ENCODE measurements around the gene ANKRD40CL.
A peak's percentile ranks its signal among the peaks of the same experiment; 100 is the strongest.

Gene ANKRD40CL

GRCh38 chr17:50758989-50759544, 8.3 kb downstream of the ANKRD40CL start:
- TF ChIP-seq GATA2 (IDR thresholded peaks at IDR 0.05; ENCODE audit: low read depth, low read length) (no peak), GATA3 (IDR thresholded peaks at IDR 0.05; ENCODE audit: low read depth, low read length) (no peak)

DNA sequence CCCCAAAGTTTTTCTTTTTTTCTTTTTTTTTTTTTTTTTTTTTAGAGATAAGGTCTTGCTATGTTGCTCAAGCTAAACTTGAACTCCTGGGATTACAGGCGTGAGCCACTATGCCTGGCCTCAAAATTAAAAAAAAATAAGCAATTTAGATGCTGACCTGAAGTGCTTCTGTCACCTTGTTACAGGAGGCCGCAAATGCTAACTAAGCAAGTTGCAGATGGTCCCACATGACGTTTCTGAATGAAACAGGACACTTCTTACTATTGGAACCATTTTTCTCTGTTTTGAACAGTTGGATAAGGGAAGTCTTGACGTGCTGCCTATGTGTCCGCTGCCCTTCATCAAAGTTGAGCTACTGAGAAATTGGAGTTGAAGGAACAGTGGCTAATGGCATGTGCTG, 8.8 kb downstream of the ANKRD40CL start:
- no peak for TF ChIP-seq GATA2 (IDR thresholded peaks at IDR 0.05; ENCODE audit: low read depth, low read length)
- no peak for TF ChIP-seq GATA3 (IDR thresholded peaks at IDR 0.05; ENCODE audit: low read depth, low read length)

GRCh38 chr17:50754521-50754920, 12.8 kb downstream of the ANKRD40CL start:
- TF ChIP-seq GATA2 (IDR thresholded peaks at IDR 0.05; ENCODE audit: low read depth, low read length) (no peak), GATA3 (IDR thresholded peaks at IDR 0.05; ENCODE audit: low read depth, low read length) (no peak)

GRCh38 chr17:50749245-50749644, 18.1 kb downstream of the ANKRD40CL start:
- TF ChIP-seq GATA2 (IDR thresholded peaks at IDR 0.05; ENCODE audit: low read depth, low read length) (no peak), GATA3 (IDR thresholded peaks at IDR 0.05; ENCODE audit: low read depth, low read length) (no peak)

- TF ChIP-seq GATA3 (IDR thresholded peaks at IDR 0.05; ENCODE audit: low read depth, low read length) (no peak), GATA2 (IDR thresholded peaks at IDR 0.05; ENCODE audit: low read depth, low read length) (no peak)
Measured at GRCh38 chr17:50745631-50746030, 21.7 kb downstream of the ANKRD40CL start.

DNA sequence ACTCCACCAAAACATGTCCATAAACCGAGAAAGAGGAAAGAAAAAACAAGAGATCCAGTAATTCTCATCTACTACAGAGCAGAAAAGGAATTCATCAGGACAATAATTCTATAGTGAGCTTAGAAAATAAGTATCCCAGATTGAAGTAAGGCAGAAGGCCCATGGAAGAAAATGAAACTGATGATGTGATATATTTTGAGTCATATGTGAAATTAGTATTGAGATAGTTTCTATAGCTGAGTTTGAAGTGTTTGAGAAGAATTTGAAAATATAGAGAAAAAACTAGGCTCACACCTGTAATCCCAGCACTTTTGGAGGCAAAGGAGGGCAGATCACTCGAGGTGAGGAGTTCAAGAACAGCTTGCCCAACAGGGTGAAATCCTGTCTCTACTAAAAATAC, 28.2 kb downstream of the ANKRD40CL start:
- TF ChIP-seq GATA3 (IDR thresholded peaks at IDR 0.05; ENCODE audit: low read depth, low read length) = no peak
- no peak for TF ChIP-seq GATA2 (IDR thresholded peaks at IDR 0.05; ENCODE audit: low read depth, low read length)

GRCh38 chr17:50737118-50737698, 30.1 kb downstream of the ANKRD40CL start:
- TF ChIP-seq GATA3 (IDR thresholded peaks at IDR 0.05; ENCODE audit: low read depth, low read length) (no peak), GATA2 (IDR thresholded peaks at IDR 0.05; ENCODE audit: low read depth, low read length) (no peak)

GRCh38 chr17:50735287-50735686, 32.0 kb downstream of the ANKRD40CL start:
- TF ChIP-seq GATA2 (IDR thresholded peaks at IDR 0.05; ENCODE audit: low read depth, low read length) (no peak), GATA3 (IDR thresholded peaks at IDR 0.05; ENCODE audit: low read depth, low read length) (no peak)

GRCh38 chr17:50731575-50732460, 35.5 kb downstream of the ANKRD40CL start:
- TF ChIP-seq GATA3 (IDR thresholded peaks at IDR 0.05; ENCODE audit: low read depth, low read length) (no peak), GATA2 (IDR thresholded peaks at IDR 0.05; ENCODE audit: low read depth, low read length) (peak; percentile 52; the same call in 1 of the 2 replicates)

- TF ChIP-seq GATA3 (IDR thresholded peaks at IDR 0.05; ENCODE audit: low read depth, low read length) = no peak
- no peak for TF ChIP-seq GATA2 (IDR thresholded peaks at IDR 0.05; ENCODE audit: low read depth, low read length)
Measured at GRCh38 chr17:50728881-50729765, 38.2 kb downstream of the ANKRD40CL start.

DNA sequence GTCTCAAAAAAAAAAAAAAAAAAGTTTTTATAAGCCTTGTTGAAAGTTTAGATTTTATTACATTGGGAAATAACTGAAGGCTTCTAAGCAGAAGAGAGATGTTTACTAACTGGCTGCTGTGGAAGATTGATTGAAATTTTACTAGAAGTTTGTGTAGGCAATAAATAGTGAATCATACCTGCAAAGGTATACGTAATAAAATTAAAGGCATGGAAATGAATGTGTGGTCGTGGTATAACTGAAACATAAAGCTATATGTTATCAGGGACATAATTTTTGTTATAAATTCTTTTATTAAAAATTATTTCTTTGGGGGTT, 39.2 kb downstream of the ANKRD40CL start:
- TF ChIP-seq GATA3 (IDR thresholded peaks at IDR 0.05; ENCODE audit: low read depth, low read length) (no peak), GATA2 (IDR thresholded peaks at IDR 0.05; ENCODE audit: low read depth, low read length) (no peak)

DNA sequence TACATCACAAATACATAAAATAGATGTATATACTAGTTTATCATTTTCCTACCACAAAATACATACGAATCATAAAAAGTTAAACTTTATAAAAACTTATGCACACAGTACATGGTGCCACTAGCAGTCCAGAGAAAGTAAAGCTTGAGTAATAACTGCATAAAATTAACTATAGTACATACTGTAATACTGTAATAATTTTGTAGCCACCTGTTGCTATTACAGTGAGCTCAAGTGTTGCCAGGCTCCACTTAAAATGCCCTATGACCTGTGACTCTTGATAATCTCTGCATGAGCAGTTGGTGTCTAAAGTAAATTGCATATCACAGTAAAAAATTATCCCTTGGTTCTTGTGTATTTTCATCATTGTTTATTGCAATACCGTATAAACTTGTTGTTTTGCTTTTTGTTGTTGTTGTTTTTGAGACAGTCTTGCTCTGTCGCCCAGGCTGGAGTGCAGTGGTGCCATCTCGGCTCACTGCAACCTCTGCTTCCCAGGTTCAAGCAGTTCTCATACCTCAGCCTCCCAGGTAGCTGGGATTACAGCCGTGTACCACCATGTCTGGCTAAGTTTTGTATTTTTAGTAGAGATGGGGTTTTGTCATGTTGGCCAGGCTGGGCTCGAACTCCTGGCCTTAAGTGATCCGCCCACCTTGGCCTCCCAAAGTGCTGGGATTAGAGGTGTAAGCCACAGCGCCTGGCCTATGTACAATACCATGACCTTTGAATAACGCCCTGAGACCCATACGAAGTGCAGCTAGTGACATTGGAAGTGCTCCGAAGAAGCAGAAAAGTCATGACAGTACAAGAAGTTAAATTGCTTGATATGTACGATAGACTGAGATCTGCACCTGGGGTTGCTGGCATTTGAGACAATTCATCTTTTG, 41.3 kb downstream of the ANKRD40CL start:
- TF ChIP-seq GATA3 (IDR thresholded peaks at IDR 0.05; ENCODE audit: low read depth, low read length) (no peak), GATA2 (IDR thresholded peaks at IDR 0.05; ENCODE audit: low read depth, low read length) (no peak)

- TF ChIP-seq GATA3 (IDR thresholded peaks at IDR 0.05; ENCODE audit: low read depth, low read length) = no peak
- no peak for TF ChIP-seq GATA2 (IDR thresholded peaks at IDR 0.05; ENCODE audit: low read depth, low read length)
Measured at GRCh38 chr17:50722746-50723145, 44.6 kb downstream of the ANKRD40CL start.
